ENCODE results near the gene TEN1. TPM values are rescaled to one million over a fixed set of nuclear protein-coding genes. Genes with fewer than 3 reads are reported as not detected.

The TEN1 gene
- total RNA-seq, 1 experiment from 2014 or later = 19.3 TPM

GRCh38 chr17:75970011-75970523 lies 9.0 kb upstream of the TEN1 start:
- Histone ChIP-seq H3K9me3 (ENCODE audit: control insufficient read depth, low read depth, low read length) (no peaks in the 10 kb centered on the region), H3K14ac (ENCODE audit: insufficient read depth, low read length) (no peak overlapping the region), H3K4me2 (ENCODE audit: insufficient read depth, insufficient read length, low read length) (no peak overlapping the region), H2BK5ac (ENCODE audit: insufficient read length, low read length) (no peak overlapping the region), H3K27ac (ENCODE audit: insufficient read length, low read depth, low read length) (no peak overlapping the region), H3K23ac (ENCODE audit: insufficient read length, low read depth, low read length) (no peak overlapping the region), H4K8ac (replicated peaks; ENCODE audit: insufficient read length, low read depth, low read length) (no peak overlapping the region), H4K5ac (ENCODE audit: insufficient read length, low read depth, low read length) (no peak overlapping the region), H4K91ac (ENCODE audit: insufficient read length, low read depth, low read length) (no peak overlapping the region), H3K56ac (ENCODE audit: insufficient read length, low read depth, low read length) (no peak overlapping the region), H3K9ac (ENCODE audit: extremely low read depth, insufficient read length, low read length) (no peak overlapping the region), H3T11ph (ENCODE audit: low read length) (no peak overlapping the region), H2BK12ac (ENCODE audit: insufficient read length, low read depth, low read length) (no peak overlapping the region), H3K27me3 (ENCODE audit: insufficient read depth, low read length) (no peaks in the 10 kb centered on the region), H3K4me1 (ENCODE audit: insufficient read depth, low read length) (no peaks in the 10 kb centered on the region), H3K18ac (ENCODE audit: insufficient read length, low read depth, low read length) (no peak overlapping the region), H3K23me2 (ENCODE audit: insufficient read length, low read depth, low read length, poor library complexity, severe bottlenecking) (no peaks in the 10 kb centered on the region), H3K4ac (ENCODE audit: low read depth, low read length) (no peak overlapping the region), H2BK120ac (ENCODE audit: low read depth, low read length, poor library complexity, severe bottlenecking) (no peak overlapping the region), H2AFZ (ENCODE audit: low read length) (no peak overlapping the region), H2BK15ac (ENCODE audit: low read depth, low read length) (no peak overlapping the region), H2AK5ac (ENCODE audit: insufficient read length, low read length) (no peak overlapping the region), H2BK20ac (ENCODE audit: low read depth, low read length, poor library complexity, severe bottlenecking) (no peak overlapping the region), H3K79me1 (ENCODE audit: insufficient read depth, low read depth, low read length, poor library complexity, severe bottlenecking) (no peaks in the 10 kb centered on the region), H4K20me1 (ENCODE audit: control insufficient read depth, insufficient read depth, insufficient read length) (no peaks in the 10 kb centered on the region), H3K79me2 (ENCODE audit: insufficient read depth, low read length) (no peaks in the 10 kb centered on the region)
- Mint-ChIP-seq H3K27ac (no peak overlapping the region; a peak in 1 of 7 replicates), H3K4me3 (no peak overlapping the region), H3K9me3 (no peaks in the 10 kb centered on the region), H3K4me1 (no peaks in the 10 kb centered on the region), H3K36me3 (ENCODE audit: insufficient read depth in 1 of 3, low read depth in 3 of 3) (peaks cover 4 to 38% (median 37%) of the 10 kb centered on the region in 3 experiments; a peak in 6 of 7 replicates), H3K27me3 (ENCODE audit: low read depth) (no peaks in the 10 kb centered on the region)
- no peak for TF ChIP-seq CTCF (conservative IDR thresholded peaks at IDR 0.05)
- WGBS (ENCODE audit: extremely low coverage, insufficient read length, low lambda C conversion rate) = no CpG with 5 or more reads among the region's 4 CpGs
- no peak for DNase-seq

Data from H9 (cell line).